Pons (tissue), 1 donor: ENCODE results near the gene FOXG1.

Experiments
- DNase-seq: peaks from one replicate; pipeline ENCODE4 v3.0.0-alpha.2; 2016; ENCODE audit warnings: low spot score

The FOXG1 gene

GRCh38 chr14:28762303-28762954 lies 4.2 kb upstream of the FOXG1 start:
- no peak for DNase-seq

- no peak for DNase-seq
Observed at GRCh38 chr14:28762955-28763326, 3.6 kb upstream of the FOXG1 start.

- no peak for DNase-seq
Observed at GRCh38 chr14:28763751-28764256, 2.8 kb upstream of the FOXG1 start.

- no peak for DNase-seq
Observed at GRCh38 chr14:28764257-28765160, 2.1 kb upstream of the FOXG1 start.

GRCh38 chr14:28765169-28765830 lies 1.3 kb upstream of the FOXG1 start:
- no peak for DNase-seq

- DNase-seq, result no peak
Observed at GRCh38 chr14:28765831-28766468, 637 bp upstream of the FOXG1 start.

GRCh38 chr14:28767030-28767852 lies 654 bp downstream of the FOXG1 start:
- DNase-seq, result no peak

DNA sequence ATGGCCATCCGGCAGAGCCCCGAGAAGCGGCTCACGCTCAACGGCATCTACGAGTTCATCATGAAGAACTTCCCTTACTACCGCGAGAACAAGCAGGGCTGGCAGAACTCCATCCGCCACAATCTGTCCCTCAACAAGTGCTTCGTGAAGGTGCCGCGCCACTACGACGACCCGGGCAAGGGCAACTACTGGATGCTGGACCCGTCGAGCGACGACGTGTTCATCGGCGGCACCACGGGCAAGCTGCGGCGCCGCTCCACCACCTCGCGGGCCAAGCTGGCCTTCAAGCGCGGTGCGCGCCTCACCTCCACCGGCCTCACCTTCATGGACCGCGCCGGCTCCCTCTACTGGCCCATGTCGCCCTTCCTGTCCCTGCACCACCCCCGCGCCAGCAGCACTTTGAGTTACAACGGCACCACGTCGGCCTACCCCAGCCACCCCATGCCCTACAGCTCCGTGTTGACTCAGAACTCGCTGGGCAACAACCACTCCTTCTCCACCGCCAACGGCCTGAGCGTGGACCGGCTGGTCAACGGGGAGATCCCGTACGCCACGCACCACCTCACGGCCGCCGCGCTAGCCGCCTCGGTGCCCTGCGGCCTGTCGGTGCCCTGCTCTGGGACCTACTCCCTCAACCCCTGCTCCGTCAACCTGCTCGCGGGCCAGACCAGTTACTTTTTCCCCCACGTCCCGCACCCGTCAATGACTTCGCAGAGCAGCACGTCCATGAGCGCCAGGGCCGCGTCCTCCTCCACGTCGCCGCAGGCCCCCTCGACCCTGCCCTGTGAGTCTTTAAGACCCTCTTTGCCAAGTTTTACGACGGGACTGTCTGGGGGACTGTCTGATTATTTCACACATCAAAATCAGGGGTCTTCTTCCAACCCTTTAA lies 1.5 kb downstream of the FOXG1 start:
- no peak for DNase-seq

- no peak for DNase-seq
Observed at GRCh38 chr14:28769276-28769880, 2.8 kb downstream of the FOXG1 start.

DNA sequence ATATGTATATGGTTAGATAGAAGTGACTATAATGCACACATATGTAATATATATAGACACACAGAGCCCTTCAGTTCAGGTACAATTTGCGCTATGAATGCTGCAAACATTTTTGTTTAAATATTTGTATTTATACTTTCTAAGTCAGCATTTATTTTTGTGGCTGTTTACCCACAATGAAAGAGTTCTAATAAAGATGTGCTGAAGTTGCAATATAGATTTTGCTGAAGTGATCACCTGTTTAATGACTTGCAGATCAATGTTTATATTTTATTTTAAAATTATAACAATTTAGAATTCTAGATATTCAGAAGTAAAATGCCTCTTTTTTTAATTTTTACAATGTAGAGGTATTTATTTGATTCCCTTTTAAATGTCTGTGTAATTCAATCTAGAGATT lies 3.5 kb downstream of the FOXG1 start:
- DNase-seq, result no peak

GRCh38 chr14:28770630-28771029 lies 4.0 kb downstream of the FOXG1 start:
- DNase-seq, result no peak

GRCh38 chr14:28771168-28771567 lies 4.6 kb downstream of the FOXG1 start:
- DNase-seq, result no peak

- DNase-seq, result no peak
Observed at GRCh38 chr14:28772613-28773012, 6.0 kb downstream of the FOXG1 start.

DNA sequence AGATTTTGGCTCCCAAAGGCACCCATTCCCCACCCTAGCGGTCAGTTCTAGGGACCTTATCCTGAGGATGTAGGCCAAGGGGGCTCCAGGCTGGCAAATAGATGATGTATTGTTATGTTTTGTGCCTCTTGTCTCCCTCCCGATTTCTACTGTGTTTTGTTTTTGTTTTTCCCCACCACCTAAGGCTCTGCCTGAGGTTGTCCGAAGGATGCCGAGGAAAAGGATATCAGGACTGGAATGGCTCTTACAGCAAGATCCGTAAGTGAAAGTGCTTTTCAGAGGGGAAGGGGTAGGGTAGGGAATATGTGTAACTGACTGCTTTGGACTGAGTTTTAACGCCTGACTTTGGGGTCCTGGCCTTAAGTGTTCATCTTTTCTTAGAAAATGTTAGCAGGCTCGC lies 6.6 kb downstream of the FOXG1 start:
- no peak for DNase-seq

- no peak for DNase-seq
Observed at GRCh38 chr14:28773861-28774691, 7.5 kb downstream of the FOXG1 start.

- DNase-seq, result no peak
Observed at GRCh38 chr14:28774764-28775735, 8.5 kb downstream of the FOXG1 start.

GRCh38 chr14:28776482-28777266 lies 10.1 kb downstream of the FOXG1 start:
- no peak for DNase-seq
